HepG2 (cell line): Measurements from ENCODE around the gene GADD45A. TPM values are rescaled to one million over a fixed set of nuclear protein-coding genes. Genes with fewer than 3 reads are reported as not detected.

ENCODE experiments used
- EP300 ChIP-seq, 3 experiments: sonication (generic) in 1 of 3; formaldehyde crosslinking in 1 of 3; IDR thresholded peaks; 2 replicates each; pipeline versions ENCODE4 v1.5.1 to v1.6.1; 2011 to 2020; ENCODE audit warnings: low read depth in 2 of 3, low read length in 2 of 3, borderline replicate concordance in 1 of 3, improper control_type of control experiment in 1 of 3, mild to moderate bottlenecking in 1 of 3, missing genetic modification reagents in 1 of 3, moderate library complexity in 1 of 3
- HNRNPUL1 ChIP-seq: fragments of 200-400 bp; formaldehyde crosslinking; IDR thresholded peaks from 2 replicates; pipeline ENCODE4 v1.6.1; 2017; ENCODE audit warnings: low read depth, mild to moderate bottlenecking, low read length, moderate library complexity
- MAFK ChIP-seq, 2 experiments: IDR thresholded peaks in 1 of 2; conservative IDR thresholded peaks in 1 of 2; 2 replicates each; pipeline ENCODE4 v1.6.1; 2011; ENCODE audit warnings: improper control_type of control experiment in 2 of 2, low read length in 2 of 2
- MXD4 ChIP-seq: IDR thresholded peaks from 2 replicates; pipeline ENCODE4 v1.6.1; 2016; ENCODE audit warnings: mild to moderate bottlenecking, missing biosample characterization, missing genetic modification reagents
- SOX5 ChIP-seq: IDR thresholded peaks from 2 replicates; pipeline ENCODE4 v1.6.1; 2016; ENCODE audit warnings: borderline replicate concordance
- ZFP36L2 ChIP-seq: sonication (generic); formaldehyde crosslinking; IDR thresholded peaks from 2 replicates; pipeline ENCODE4 v1.4.0; 2020; ENCODE audit warnings: missing genetic modification reagents
- ZNF12 ChIP-seq: sonication (generic); formaldehyde crosslinking; IDR thresholded peaks from 2 replicates; pipeline ENCODE4 v1.5.0; 2020; ENCODE audit warnings: missing genetic modification reagents
- ZNF570 ChIP-seq: sonication (generic); formaldehyde crosslinking; IDR thresholded peaks from 2 replicates; pipeline ENCODE4 v1.4.0; 2020; ENCODE audit warnings: mild to moderate bottlenecking, missing genetic modification reagents, borderline replicate concordance
- polyA plus RNA-seq, 8 experiments: library from polyadenylated mRNA; depleted of rRNA in 3 of 8; stranded (reverse) in 7 of 8; unstranded in 1 of 8; fragments of >200 nt; fragmentation: Illumina TruSeq in 4 of 8; extraction: Trizol in 4 of 8; gene quantifications; 2 replicates each; pipeline versions ENCODE4 v1.2.1 to v1.2.3, GENCODE V29; 2011 to 2016; ENCODE audit warnings: low read depth in 4 of 8, missing spikeins in 1 of 8, mixed read lengths in 1 of 8; ENCODE audit not compliant: insufficient read depth in 1 of 8
- total RNA-seq, 5 experiments: library from RNA; depleted of rRNA; stranded (reverse); fragments of >200 nt; fragmentation: Illumina TruSeq; extraction: Trizol; gene quantifications; 2 replicates each; pipeline ENCODE4 v1.2.3, GENCODE V29; 2016; ENCODE audit warnings: low read depth in 1 of 5
- TF ChIP-seq, protein P1 (sequence below), 2 experiments: sonication (generic) in 1 of 2; formaldehyde crosslinking in 1 of 2; IDR thresholded peaks; 2 replicates each; pipeline versions ENCODE4 v1.6.1 to v1.9.0; 2014 to 2022; ENCODE audit warnings: antibody characterized with exemption in 1 of 2, borderline replicate concordance in 1 of 2, inconsistent platforms in 1 of 2, low read depth in 1 of 2, missing genetic modification reagents in 1 of 2
- TF ChIP-seq, protein P2 (sequence below): sonication (generic); formaldehyde crosslinking; IDR thresholded peaks from 2 replicates; pipeline ENCODE4 v1.4.0; 2020; ENCODE audit warnings: mild to moderate bottlenecking, missing genetic modification reagents, borderline replicate concordance
- TF ChIP-seq, protein P3 (sequence below): sonication (generic); formaldehyde crosslinking; conservative IDR thresholded peaks from 2 replicates; pipeline ENCODE4 v1.8.1; 2023; ENCODE audit warnings: missing genetic modification reagents
- TF ChIP-seq, protein P4 (sequence below): sonication (generic); formaldehyde crosslinking; IDR thresholded peaks from 2 replicates; pipeline ENCODE4 v1.5.0; 2020; ENCODE audit warnings: mild to moderate bottlenecking, missing genetic modification reagents, moderate library complexity

Gene GADD45A
- total and polyA plus RNA-seq, 2 of the 13 experiments (the other 11 are each of a cell fraction or from before 2014, with no cell fraction given): 33.2 to 46.2 TPM

DNA sequence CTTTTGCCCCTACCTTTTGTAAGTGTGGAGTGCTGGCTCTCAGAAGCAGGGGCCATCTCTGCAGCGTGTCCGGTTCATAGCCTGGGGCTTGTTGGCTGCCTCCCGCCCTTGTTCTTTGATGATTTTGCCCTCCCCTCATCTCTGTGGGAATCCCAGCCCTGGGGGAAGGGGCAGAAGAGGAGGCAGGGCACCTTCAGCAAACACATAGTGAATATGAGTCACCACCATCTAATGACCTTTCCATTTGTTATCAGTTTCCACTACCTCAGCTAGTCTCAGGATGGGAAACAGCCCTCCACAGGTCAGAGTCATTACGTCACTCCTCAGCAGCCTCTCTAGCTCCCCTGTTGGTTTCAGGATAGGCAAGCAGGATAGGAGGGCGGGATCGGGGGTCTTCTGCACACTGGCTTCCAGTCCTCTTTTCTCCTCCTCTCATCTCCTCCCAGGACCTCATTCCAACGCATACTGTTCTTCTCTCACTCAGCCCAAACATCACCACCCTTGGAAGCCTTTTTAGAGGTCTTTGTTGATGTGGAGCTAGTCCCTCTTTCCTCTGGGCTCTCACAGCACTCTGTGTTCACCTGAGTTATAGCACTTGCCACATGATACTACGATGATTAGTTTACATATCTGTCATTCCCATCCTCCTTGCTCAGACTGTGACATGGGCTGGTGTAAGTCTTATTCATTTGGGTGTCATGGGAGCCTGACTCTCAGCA is 15.8 kb downstream of the GADD45A start (continued):
- TF ChIP-seq, protein P1, sequence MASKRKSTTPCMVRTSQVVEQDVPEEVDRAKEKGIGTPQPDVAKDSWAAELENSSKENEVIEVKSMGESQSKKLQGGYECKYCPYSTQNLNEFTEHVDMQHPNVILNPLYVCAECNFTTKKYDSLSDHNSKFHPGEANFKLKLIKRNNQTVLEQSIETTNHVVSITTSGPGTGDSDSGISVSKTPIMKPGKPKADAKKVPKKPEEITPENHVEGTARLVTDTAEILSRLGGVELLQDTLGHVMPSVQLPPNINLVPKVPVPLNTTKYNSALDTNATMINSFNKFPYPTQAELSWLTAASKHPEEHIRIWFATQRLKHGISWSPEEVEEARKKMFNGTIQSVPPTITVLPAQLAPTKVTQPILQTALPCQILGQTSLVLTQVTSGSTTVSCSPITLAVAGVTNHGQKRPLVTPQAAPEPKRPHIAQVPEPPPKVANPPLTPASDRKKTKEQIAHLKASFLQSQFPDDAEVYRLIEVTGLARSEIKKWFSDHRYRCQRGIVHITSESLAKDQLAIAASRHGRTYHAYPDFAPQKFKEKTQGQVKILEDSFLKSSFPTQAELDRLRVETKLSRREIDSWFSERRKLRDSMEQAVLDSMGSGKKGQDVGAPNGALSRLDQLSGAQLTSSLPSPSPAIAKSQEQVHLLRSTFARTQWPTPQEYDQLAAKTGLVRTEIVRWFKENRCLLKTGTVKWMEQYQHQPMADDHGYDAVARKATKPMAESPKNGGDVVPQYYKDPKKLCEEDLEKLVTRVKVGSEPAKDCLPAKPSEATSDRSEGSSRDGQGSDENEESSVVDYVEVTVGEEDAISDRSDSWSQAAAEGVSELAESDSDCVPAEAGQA (IDR thresholded peaks at IDR 0.05; ENCODE audit: low read depth): 0 out of 2 replicates have a peak, but pooled peaks have one; percentile 23
- TF ChIP-seq, protein P1 (CRISPR knock-in tag; IDR thresholded peaks at IDR 0.05; ENCODE audit: borderline replicate concordance): no peak
- TF ChIP-seq EP300 (IDR thresholded peaks at IDR 0.05; ENCODE audit: low read depth in 2 of 2, low read length in 2 of 2) (peak; percentile 77 to 85; a peak in 2 of 4 replicates), EP300 (CRISPR knock-in tag; IDR thresholded peaks at IDR 0.05; ENCODE audit: borderline replicate concordance) (peak; percentile 89), MXD4 (CRISPR knock-in tag) (no peak), SOX5 (CRISPR knock-in tag) (peak; percentile 91; the same call in 1 of the 2 replicates), HNRNPUL1 (no peak), MAFK (conservative IDR thresholded peaks at IDR 0.05 in 1 of 2, IDR thresholded peaks at IDR 0.05 in 1 of 2; ENCODE audit: low read length in 2 of 2) (peak; percentile 35 to 44; a peak in 2 of 4 replicates), ZNF570 (CRISPR knock-in tag) (no peak), ZNF12 (CRISPR knock-in tag) (peak; percentile 49), ZFP36L2 (no peak)
- TF ChIP-seq, protein P2, sequence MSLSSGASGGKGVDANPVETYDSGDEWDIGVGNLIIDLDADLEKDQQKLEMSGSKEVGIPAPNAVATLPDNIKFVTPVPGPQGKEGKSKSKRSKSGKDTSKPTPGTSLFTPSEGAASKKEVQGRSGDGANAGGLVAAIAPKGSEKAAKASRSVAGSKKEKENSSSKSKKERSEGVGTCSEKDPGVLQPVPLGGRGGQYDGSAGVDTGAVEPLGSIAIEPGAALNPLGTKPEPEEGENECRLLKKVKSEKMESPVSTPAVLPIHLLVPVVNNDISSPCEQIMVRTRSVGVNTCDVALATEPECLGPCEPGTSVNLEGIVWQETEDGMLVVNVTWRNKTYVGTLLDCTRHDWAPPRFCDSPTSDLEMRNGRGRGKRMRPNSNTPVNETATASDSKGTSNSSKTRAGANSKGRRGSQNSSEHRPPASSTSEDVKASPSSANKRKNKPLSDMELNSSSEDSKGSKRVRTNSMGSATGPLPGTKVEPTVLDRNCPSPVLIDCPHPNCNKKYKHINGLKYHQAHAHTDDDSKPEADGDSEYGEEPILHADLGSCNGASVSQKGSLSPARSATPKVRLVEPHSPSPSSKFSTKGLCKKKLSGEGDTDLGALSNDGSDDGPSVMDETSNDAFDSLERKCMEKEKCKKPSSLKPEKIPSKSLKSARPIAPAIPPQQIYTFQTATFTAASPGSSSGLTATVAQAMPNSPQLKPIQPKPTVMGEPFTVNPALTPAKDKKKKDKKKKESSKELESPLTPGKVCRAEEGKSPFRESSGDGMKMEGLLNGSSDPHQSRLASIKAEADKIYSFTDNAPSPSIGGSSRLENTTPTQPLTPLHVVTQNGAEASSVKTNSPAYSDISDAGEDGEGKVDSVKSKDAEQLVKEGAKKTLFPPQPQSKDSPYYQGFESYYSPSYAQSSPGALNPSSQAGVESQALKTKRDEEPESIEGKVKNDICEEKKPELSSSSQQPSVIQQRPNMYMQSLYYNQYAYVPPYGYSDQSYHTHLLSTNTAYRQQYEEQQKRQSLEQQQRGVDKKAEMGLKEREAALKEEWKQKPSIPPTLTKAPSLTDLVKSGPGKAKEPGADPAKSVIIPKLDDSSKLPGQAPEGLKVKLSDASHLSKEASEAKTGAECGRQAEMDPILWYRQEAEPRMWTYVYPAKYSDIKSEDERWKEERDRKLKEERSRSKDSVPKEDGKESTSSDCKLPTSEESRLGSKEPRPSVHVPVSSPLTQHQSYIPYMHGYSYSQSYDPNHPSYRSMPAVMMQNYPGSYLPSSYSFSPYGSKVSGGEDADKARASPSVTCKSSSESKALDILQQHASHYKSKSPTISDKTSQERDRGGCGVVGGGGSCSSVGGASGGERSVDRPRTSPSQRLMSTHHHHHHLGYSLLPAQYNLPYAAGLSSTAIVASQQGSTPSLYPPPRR (CRISPR knock-in tag): peak; percentile 89
- TF ChIP-seq, protein P3, sequence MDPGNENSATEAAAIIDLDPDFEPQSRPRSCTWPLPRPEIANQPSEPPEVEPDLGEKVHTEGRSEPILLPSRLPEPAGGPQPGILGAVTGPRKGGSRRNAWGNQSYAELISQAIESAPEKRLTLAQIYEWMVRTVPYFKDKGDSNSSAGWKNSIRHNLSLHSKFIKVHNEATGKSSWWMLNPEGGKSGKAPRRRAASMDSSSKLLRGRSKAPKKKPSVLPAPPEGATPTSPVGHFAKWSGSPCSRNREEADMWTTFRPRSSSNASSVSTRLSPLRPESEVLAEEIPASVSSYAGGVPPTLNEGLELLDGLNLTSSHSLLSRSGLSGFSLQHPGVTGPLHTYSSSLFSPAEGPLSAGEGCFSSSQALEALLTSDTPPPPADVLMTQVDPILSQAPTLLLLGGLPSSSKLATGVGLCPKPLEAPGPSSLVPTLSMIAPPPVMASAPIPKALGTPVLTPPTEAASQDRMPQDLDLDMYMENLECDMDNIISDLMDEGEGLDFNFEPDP: no peak
- TF ChIP-seq, protein P4, sequence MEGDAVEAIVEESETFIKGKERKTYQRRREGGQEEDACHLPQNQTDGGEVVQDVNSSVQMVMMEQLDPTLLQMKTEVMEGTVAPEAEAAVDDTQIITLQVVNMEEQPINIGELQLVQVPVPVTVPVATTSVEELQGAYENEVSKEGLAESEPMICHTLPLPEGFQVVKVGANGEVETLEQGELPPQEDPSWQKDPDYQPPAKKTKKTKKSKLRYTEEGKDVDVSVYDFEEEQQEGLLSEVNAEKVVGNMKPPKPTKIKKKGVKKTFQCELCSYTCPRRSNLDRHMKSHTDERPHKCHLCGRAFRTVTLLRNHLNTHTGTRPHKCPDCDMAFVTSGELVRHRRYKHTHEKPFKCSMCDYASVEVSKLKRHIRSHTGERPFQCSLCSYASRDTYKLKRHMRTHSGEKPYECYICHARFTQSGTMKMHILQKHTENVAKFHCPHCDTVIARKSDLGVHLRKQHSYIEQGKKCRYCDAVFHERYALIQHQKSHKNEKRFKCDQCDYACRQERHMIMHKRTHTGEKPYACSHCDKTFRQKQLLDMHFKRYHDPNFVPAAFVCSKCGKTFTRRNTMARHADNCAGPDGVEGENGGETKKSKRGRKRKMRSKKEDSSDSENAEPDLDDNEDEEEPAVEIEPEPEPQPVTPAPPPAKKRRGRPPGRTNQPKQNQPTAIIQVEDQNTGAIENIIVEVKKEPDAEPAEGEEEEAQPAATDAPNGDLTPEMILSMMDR (CRISPR knock-in tag): peak; percentile 61
